HTR-8/SVneo (cell line): ENCODE results near the gene TM6SF1.
"Not testable (repeated sequence)": the region's sequence is repeated elsewhere in the genome, so short reads cannot be mapped to it uniquely, and the experiment has no call there.

ENCODE experiments used
- DNase-seq: peaks from one replicate; pipeline ENCODE4 v3.0.0; 2011; ENCODE audit warnings: low spot score, mixed read lengths; ENCODE audit not compliant: insufficient read length
- FAIRE-seq: peaks from 2 replicates; lab custom pipeline; 2011; peaks lifted over from hg19 to GRCh38; lab: Jason Lieb, UNC

Gene TM6SF1

DNA sequence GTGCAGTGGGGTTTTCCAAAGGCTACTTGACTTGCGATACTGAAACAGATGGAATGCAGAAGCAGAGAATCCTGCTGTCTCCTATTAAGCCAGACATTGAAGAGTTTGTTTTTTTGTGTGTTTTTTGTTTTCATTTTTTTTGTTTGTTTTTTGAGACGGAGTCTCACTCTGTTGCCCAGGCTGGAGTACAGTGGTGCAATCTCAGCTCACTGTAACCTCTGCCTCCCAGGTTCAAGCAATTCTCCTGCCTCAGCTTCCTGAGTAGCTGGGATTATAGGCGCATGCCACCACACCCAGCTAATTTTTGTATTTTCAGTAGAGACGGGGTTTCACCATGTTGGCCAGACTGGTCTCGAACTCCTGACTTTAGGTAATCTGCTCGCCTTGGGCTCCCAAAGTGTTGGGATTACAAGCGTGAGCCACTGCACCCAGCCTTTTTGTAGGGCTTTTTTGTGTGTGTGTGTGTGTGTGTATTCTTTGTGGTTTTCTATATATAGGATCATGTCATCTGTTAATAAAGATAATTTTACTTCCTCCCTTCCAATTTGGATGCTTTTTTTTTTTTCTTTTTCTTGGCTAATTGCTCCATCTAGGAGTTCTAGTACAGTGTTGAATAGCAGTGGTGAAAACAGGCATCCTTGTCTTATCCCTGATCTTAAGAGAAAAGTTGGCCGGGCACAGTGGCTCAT is 21.4 kb upstream of the TM6SF1 start:
- FAIRE-seq, DNase-seq: not testable (repeated sequence)

GRCh38 chr15:83087576-83087975 is 19.9 kb upstream of the TM6SF1 start:
- DNase-seq: no peak
- FAIRE-seq: no peak

- FAIRE-seq (no peak), DNase-seq (no peak)
These were observed 18.6 kb upstream of the TM6SF1 start for GRCh38 chr15:83088876-83089275.

DNA sequence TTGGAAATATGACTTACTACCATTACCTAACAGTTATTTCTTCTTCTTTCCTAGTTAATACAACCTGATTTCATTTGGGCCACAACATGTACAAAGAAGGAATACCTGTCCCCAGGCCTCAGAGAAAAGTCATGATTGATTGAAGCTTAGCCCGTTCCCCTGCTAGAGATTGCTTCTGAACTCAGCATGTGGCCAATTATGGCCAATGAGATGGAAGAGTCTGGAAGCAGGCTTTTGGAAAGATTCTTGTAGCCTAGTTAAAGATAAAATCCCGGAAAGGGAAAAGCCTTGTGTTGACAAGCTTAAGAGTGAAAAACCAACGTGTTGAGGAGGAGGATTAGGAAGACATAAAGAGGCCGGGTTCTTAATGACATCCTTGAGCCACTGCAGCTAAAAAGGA is 17.0 kb upstream of the TM6SF1 start:
- DNase-seq (no peak), FAIRE-seq (no peak)

GRCh38 chr15:83091965-83092308 is 15.5 kb upstream of the TM6SF1 start:
- DNase-seq, FAIRE-seq: not testable (repeated sequence)

DNA sequence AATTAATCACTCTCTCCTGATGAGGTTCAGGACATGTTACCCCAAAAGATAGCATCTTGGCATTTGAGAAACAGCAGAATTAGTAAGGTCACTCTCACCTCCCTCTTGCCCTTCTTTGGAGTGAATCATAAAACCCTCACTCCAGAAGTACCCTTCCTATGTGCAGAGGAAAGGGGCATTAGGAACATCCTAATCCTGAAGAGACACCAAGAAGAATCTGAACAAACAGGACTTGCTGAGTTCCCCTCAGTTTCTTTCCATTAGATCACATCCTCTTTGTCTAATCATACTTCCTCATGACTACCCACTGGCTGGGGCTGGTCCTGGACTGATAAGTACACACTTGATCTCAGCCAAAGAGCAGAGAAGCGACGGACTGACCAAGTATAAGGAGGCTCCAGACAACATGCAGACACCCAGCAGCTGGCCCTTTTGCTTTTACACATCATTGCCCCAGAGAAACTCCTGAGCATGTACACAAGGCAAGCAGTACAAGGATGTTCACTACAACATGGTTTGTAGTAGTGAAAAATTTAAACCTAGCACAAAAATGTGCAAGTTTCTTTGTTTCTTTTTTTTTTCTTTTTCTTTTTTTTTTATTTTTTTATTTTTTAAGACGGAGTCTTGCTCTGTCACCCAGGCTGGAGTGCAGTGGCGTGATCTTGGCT is 15.0 kb upstream of the TM6SF1 start:
- no peak for FAIRE-seq
- DNase-seq: no peak

DNA sequence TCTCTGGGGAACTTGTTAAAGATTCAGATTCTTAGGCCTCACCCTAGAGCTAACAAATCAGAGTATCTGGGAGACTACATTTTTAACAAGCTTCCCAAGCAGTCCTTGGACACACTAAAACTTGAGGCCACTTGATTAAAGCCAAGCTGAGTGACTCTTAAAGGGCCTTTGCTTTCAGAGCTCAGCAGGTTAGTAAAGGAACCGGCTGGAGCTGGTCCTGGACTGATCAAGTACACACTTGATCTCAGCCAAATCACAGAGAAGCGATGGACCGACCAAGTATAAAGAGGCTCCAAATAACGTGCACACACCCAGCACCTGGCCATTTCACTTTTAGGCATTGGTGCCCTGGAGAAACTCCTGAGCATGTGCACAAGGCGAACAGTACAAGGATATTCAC is 12.9 kb upstream of the TM6SF1 start:
- FAIRE-seq (no peak), DNase-seq (no peak)

DNA sequence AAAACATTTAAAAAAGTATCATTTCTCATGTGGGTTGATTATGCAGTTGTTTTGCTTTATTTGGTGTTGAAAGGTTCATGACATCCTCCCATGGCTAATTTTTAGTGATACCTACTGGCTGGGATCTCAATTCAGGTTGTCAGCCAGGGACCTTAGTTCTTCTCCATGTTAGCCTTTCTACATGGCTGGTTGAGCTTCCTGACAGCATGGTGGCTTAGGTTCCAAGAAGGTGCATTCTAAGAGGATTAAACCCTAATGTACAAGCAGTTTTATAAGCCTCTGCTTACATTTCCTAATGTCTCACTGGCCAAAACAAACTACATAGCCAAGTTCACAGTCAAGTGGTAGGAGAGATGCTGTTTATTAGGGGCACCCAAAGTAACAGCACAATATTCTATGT is 9.4 kb upstream of the TM6SF1 start:
- DNase-seq (no peak), FAIRE-seq (no peak)

DNA sequence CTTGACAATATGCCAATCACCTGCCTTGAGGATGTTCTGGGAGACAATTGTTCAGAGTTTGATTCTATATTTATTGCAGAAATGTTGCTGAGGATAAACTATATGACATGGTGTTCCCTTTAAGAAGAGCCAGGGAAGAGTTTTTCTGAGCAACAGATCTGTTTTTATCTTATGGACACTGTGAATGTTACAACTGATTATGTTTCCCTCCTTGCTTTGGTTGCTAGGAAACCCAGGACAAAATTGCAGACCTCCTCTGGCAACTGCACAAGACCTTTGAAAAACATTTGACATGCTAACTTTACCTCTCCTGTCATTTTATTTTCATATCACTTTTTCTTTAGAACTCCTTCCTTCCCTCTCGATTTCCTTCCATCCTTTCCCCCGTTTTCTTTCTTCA is 8.2 kb upstream of the TM6SF1 start:
- DNase-seq: no peak
- FAIRE-seq: no peak

- FAIRE-seq: no peak
- DNase-seq: no peak
These were observed 7.3 kb upstream of the TM6SF1 start for GRCh38 chr15:83100097-83100646.

- no peak for FAIRE-seq
- no peak for DNase-seq
These were observed 5.1 kb upstream of the TM6SF1 start for GRCh38 chr15:83102346-83102745.

GRCh38 chr15:83104141-83104540 is 3.3 kb upstream of the TM6SF1 start:
- no peak for DNase-seq

GRCh38 chr15:83105440-83105839 is 2.0 kb upstream of the TM6SF1 start:
- DNase-seq (no peak), FAIRE-seq (no peak)

More at GRCh38 chr15:83104141-83104540, 3.3 kb upstream of the TM6SF1 start:
- no peak for FAIRE-seq

GRCh38 chr15:83107841-83108181 is 366 bp downstream of the TM6SF1 start:
- FAIRE-seq: no peak
- no peak for DNase-seq

- FAIRE-seq: no peak
- peak; percentile 28 for DNase-seq
These were observed 1.1 kb downstream of the TM6SF1 start for GRCh38 chr15:83108266-83109219.

GRCh38 chr15:83109532-83109931 is 2.1 kb downstream of the TM6SF1 start:
- no peak for FAIRE-seq

DNA sequence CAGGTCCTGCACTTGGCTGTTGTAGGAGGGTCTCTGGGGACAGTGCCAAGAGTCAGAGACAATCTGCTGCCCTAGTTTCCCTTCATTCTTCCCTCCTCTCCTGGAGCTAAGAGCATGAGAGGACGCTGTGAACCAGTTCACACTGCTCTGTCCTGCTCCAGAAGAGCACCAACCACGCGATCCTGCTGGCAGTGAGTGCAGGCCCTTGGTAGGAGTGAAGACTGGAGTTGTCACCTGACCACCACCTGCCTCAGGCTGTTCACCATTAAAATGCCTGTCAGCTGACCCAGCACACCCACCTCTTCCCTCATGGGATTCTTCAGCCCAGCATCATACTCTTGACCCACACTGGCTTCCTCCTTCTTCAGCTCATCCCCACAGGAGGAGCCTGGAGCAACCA is 2.9 kb downstream of the TM6SF1 start:
- FAIRE-seq: no peak
- no peak for DNase-seq

More at GRCh38 chr15:83109532-83109931, 2.1 kb downstream of the TM6SF1 start:
- DNase-seq: no peak

DNA sequence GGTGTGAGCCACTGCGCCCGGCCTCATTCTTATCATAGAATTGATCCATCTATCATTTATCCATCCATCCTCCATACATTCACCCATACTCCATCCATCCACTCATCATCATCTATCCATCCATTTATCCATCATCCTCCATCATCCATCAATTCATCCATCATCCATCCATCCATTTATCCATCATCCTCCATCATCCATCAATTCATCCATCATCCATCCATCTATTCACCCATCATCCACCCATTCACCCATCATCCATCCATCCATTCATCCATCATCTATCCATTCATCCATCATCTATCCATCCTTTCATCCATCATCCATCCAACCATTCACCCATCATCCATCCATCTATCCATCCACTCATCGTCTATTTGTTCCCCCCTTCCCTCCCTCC is 3.7 kb downstream of the TM6SF1 start:
- FAIRE-seq (peak; percentile 48), DNase-seq (no peak)

- DNase-seq (peak; percentile 41), FAIRE-seq (no peak)
These were observed 4.9 kb downstream of the TM6SF1 start for GRCh38 chr15:83112233-83112955.

- no peak for DNase-seq
- FAIRE-seq: no peak
These were observed 5.5 kb downstream of the TM6SF1 start for GRCh38 chr15:83112956-83113299.
